MM.1S (cell line): ENCODE measurements around the gene CALR3.

Source experiments
- CTCF ChIP-seq: fragments of 300-600 bp; sonication (generic); IDR thresholded peaks from 2 replicates; pipeline ENCODE4 v1.5.1; 2016; ENCODE audit warnings: antibody characterized with exemption, low read length, mixed read lengths
- EZH2 ChIP-seq: fragments of 300-600 bp; sonication (generic); optimal IDR thresholded peaks from 2 replicates; pipeline ENCODE3; 2017; ENCODE audit warnings: low read depth, mild to moderate bottlenecking, antibody characterized with exemption, low read length, mixed read lengths

- TF ChIP-seq CTCF (no peak), EZH2 (no peak)
These were observed 66.8 kb downstream of the CALR3 start for GRCh38 chr19:16429066-16429758.
